Neutrophil (primary cell): Measurements from ENCODE around the gene NCL.
A peak's percentile ranks its signal among the peaks of the same experiment; 100 is the strongest.
"Not testable (repeated sequence)": the region's sequence is repeated elsewhere in the genome, so short reads cannot be mapped to it uniquely, and the experiment has no call there.

Experiments used
- H3K27ac ChIP-seq: fragments of 200-600 bp; sonication (generic); 2 replicates; pipeline ENCODE4 v1.5.1; 2016; ENCODE audit warnings: mild to moderate bottlenecking, moderate library complexity
- H3K27me3 ChIP-seq: fragments of 200-600 bp; sonication (generic); 2 replicates; pipeline ENCODE4 v1.6.0; 2016; ENCODE audit warnings: mild to moderate bottlenecking
- H3K36me3 ChIP-seq: fragments of 200-600 bp; sonication (generic); 2 replicates; pipeline ENCODE4 v1.5.1; 2017
- H3K4me1 ChIP-seq, 2 experiments: fragments of 200-600 bp in 1 of 2; sonication (generic) in 1 of 2; 1 replicate in 1 of 2; 2 replicates in 1 of 2; pipeline versions ENCODE4 v1.5.1 to v1.6.1; 2013 to 2016; ENCODE audit warnings: low read depth in 1 of 2, low read length in 1 of 2, mild to moderate bottlenecking in 1 of 2, moderate library complexity in 1 of 2; ENCODE audit not compliant: control insufficient read depth in 1 of 2, insufficient read depth in 1 of 2
- H3K4me3 ChIP-seq, 2 experiments: fragments of 200-600 bp in 1 of 2; sonication (generic) in 1 of 2; 1 replicate in 1 of 2; 2 replicates in 1 of 2; pipeline ENCODE4 v1.5.1; 2013 to 2016; ENCODE audit warnings: low read depth in 1 of 2, low read length in 1 of 2, mild to moderate bottlenecking in 1 of 2, moderate library complexity in 1 of 2
- H3K9me3 ChIP-seq: fragments of 200-600 bp; sonication (generic); 2 replicates; pipeline ENCODE4 v1.5.1; 2016
- CTCF ChIP-seq: fragments of 200-600 bp; sonication (generic); IDR thresholded peaks from 2 replicates; pipeline ENCODE4 v1.5.1; 2016; ENCODE audit warnings: antibody characterized with exemption

The NCL gene

GRCh38 chr2:231412618-231412963, 51.7 kb downstream of the NCL start:
- H3K36me3 ChIP-seq, result no peaks in the 10 kb centered on the region
- peak overlapping the region in 1 of 2 experiments; percentile 32 for H3K4me3 ChIP-seq
- H3K4me1 ChIP-seq, result peaks cover 9 to 10% of the 10 kb centered on the region in 2 experiments
- H3K9me3 ChIP-seq, result peaks cover 3% of the 10 kb centered on the region
- H3K27me3 ChIP-seq, result peaks cover 43% of the 10 kb centered on the region
- no peak for TF ChIP-seq CTCF
- no peak overlapping the region for H3K27ac ChIP-seq

- peaks cover 9 to 10% of the 10 kb centered on the region in 2 experiments for H3K4me1 ChIP-seq
- no peaks in the 10 kb centered on the region for H3K36me3 ChIP-seq
- H3K27me3 ChIP-seq, result peaks cover 43% of the 10 kb centered on the region
- no peak overlapping the region for H3K27ac ChIP-seq
- no peak for TF ChIP-seq CTCF
- peak overlapping the region in 1 of 2 experiments; percentile 32 for H3K4me3 ChIP-seq
- peaks cover 3% of the 10 kb centered on the region for H3K9me3 ChIP-seq
Measured at GRCh38 chr2:231411831-231412617, 52.3 kb downstream of the NCL start.

GRCh38 chr2:231411237-231411636, 53.0 kb downstream of the NCL start:
- H3K4me1 ChIP-seq, result peaks cover 9 to 10% of the 10 kb centered on the region in 2 experiments
- H3K9me3 ChIP-seq, result peaks cover 3% of the 10 kb centered on the region
- TF ChIP-seq CTCF, result no peak

GRCh38 chr2:231410293-231411004, 53.8 kb downstream of the NCL start:
- Histone ChIP-seq H3K36me3 (no peaks in the 10 kb centered on the region), H3K27me3 (peaks cover 43% of the 10 kb centered on the region), H3K27ac (no peak overlapping the region), H3K4me3 (no peak overlapping the region), H3K4me1 (peaks cover 9 to 10% of the 10 kb centered on the region in 2 experiments), H3K9me3 (peaks cover 3% of the 10 kb centered on the region)
- no peak for TF ChIP-seq CTCF

More at GRCh38 chr2:231411237-231411636, 53.0 kb downstream of the NCL start:
- H3K4me3 ChIP-seq, result no peak overlapping the region
- H3K36me3 ChIP-seq, result no peaks in the 10 kb centered on the region
- H3K27me3 ChIP-seq, result peaks cover 43% of the 10 kb centered on the region
- H3K27ac ChIP-seq, result no peak overlapping the region

- Histone ChIP-seq H3K4me1 (peaks cover 9 to 10% of the 10 kb centered on the region in 2 experiments), H3K27ac (no peak overlapping the region), H3K27me3 (peaks cover 43% of the 10 kb centered on the region), H3K4me3 (no peak overlapping the region), H3K36me3 (no peaks in the 10 kb centered on the region), H3K9me3 (peaks cover 3% of the 10 kb centered on the region)
- TF ChIP-seq CTCF, result no peak
Measured at GRCh38 chr2:231409776-231410175, 54.5 kb downstream of the NCL start.

- H3K4me1 ChIP-seq, H3K27ac ChIP-seq, H3K9me3 ChIP-seq, H3K4me3 ChIP-seq, H3K36me3 ChIP-seq: not testable (repeated sequence)
- peaks cover 31% of the 10 kb centered on the region for H3K27me3 ChIP-seq
Measured at GRCh38 chr2:231408304-231408703, 56.0 kb downstream of the NCL start.

GRCh38 chr2:231407686-231408085, 56.6 kb downstream of the NCL start:
- not testable (repeated sequence) for H3K27ac ChIP-seq, H3K9me3 ChIP-seq
- peaks cover 25% of the 10 kb centered on the region for H3K27me3 ChIP-seq

GRCh38 chr2:231405601-231406367, 58.5 kb downstream of the NCL start:
- H3K9me3 ChIP-seq, H3K27ac ChIP-seq, H3K4me3 ChIP-seq, H3K27me3 ChIP-seq, H3K36me3 ChIP-seq, H3K4me1 ChIP-seq: not testable (repeated sequence)

More at GRCh38 chr2:231407686-231408085, 56.6 kb downstream of the NCL start:
- H3K4me3 ChIP-seq, H3K36me3 ChIP-seq, H3K4me1 ChIP-seq: not testable (repeated sequence)
